Stimulated activated CD4-positive, alpha-beta T cell treated with anti-CD3 and anti-CD28 coated beads, Interleukin-4, amount 100 ng/mL, for 24 hours (primary cell): ENCODE measurements around the gene SHLD3.
"Not testable (repeated sequence)": the region's sequence is repeated elsewhere in the genome, so short reads cannot be mapped to it uniquely, and the experiment has no call there.

Experiments used
- DNase-seq: peaks from one replicate; pipeline ENCODE4 v3.0.0-alpha.2; 2020

Gene SHLD3, protein sequence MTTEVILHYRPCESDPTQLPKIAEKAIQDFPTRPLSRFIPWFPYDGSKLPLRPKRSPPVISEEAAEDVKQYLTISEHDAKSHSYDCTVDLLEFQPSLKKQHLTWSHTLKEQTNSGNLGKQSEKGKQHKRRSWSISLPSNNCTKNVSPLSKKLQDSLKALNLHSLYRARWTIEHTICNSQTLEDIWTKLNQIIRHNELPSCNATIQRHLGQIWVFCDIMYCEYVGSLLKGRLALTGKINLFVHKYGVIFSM

DNA sequence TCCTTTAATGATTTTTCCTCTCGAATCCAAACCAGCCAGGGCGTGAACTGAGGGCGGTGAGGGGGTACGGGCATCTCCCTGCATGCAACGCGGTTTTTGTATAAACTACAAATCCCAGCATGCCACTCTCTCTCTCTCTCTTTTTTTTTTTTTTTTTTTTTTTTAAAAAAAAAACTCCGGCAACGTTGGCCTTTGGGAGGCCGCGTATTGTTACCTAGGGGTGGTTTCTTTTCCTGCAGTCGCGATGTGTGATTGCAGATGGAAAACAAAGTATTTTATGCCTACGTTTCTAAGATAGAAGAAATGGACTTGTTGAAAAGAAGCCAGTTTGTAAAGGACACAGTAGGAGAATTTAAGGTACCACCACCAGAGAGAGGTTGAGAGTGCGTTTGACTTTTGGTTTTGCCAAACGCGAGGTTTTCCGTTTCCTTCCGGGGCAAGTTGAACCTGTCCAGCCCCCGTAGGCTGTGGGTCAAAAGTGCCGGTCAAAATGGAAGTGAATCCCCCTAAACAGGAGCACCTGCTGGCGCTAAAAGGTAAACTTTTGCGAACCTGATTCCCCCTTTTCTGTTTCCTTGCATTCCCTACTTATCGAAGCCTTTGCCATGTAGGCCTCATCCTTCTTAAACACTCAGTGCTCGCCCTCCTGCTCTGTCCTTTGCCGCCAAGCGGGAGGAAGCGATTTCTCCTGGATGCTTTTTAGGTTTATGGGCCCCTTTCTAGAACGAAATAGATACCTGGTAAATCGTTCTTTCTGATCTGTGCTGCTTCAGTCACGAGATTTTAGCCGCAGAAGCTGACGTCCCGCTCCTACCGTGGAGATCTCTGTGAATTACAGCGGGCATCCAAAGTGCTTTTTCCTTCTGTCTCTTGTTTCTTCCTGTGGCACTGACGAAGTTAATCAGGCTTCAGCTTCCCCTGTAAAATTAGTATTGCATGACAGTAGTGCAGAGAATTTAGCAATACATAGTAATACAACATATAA is at the start of gene SHLD3, which contains the start of gene TRAPPC13:
SHLD3 (plus strand) TSS at position 457 of the 985 bp plus-strand sequence. CDS start 4,561 bp downstream, outside the sequence.
TRAPPC13 (plus strand) TSS at position 457 of the 985 bp plus-strand sequence; CDS start at position 491, 34 bp downstream.
- peak; percentile 84 for DNase-seq

DNA sequence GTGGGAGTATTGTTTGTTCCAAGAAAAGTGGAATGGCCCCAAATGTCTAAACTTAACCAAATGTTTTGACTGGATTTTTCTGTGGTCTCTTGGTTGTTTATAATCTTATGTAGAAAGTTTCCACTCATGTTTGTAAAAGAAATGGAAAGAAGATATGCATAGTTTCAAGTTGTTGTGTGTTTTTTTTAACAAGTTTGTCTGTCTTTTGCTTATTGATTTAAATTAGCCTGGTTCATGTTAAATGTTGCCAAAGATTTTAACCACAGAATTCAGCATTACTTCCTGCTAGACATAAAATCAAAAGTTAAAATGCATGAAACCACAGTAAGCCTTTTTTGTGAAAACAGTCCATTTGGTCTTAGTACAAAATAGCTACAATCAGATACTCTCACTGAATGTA is 47.7 kb upstream of the SHLD3 start:
- no peak for DNase-seq

DNA sequence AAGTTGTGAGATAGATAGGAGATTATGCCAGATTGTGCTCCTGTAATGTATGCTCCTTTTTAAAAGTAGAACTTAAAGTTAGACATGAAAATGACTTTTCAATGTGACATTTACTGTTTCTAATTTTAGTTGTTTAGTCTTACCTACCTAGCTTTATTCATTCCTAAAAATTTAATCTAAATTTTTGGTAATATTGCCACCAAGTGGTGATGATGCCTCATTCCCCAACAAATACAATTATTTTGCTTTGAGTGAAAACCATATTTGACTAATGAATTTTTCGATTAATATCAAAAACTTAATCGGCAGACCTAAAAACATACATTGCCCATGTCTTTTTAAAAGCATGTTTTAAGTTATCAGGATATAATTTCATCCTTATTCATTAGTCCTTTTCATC is 36.1 kb upstream of the SHLD3 start:
- DNase-seq, result no peak

DNA sequence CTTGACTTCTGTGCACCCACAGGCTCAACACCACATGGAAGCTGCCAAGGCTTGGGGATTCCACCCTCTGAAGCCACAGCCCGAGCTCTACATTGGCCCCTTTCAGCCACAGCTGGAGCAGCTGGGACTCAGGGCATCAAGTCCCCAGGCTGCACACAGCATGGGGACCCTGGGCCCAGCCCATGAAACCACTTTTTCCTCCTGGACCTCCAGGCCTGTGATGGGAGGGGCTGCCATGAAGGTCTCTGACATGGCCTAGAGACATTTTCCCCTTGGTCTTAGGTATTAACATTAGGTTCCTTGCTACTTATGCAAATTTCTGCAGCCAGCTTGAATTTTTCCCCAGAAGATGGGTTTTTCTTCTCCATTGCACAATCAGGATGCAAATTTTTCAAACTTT is 23.1 kb upstream of the SHLD3 start:
- not testable (repeated sequence) for DNase-seq

DNA sequence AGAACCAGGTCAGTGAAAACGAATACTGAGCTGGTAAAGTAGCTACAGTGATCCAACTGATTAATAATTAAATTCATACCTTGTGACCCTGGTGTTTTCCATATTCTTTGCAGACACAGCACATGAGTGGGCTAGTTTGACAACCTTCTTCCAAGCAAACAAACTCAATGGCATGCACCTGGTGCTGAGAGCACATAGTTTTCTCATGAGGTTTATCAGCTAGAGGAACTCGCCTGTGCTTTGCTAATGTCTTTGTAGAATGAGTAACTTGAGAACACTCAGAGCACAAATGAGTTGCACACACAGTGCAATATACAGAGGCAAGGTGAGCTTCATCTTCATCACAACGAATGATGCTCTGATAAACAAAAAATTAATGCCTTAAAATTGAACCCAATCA is 13.3 kb upstream of the SHLD3 start:
- DNase-seq, result no peak

DNA sequence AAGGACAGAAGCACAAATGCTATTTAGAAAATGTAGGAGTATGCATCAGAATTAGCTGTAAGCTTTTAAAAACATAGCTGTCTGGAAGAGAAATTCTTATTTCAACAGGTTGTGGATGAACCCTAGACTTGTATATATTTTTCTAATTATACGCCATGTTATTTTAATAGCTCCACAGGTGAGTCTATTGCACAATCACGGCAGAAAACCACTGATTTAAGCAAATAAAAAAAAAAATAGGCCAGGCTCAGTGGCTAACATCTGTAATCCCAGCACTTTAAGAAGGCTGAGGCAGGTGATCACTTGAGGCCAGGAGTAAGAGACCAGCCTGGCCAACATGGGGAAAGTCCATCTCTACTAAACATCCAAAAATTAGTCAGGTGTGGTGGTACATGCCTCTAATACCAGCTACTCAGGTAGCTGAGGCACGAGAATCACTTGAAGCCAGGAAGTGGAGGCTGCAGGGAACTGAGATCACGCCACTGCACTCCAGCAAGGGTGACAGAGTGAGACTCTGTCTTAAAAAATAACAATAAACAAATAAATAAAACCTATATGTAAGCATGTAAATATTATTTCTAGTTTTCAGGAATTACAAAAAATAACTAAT is 12.4 kb upstream of the SHLD3 start:
- DNase-seq, result no peak

DNA sequence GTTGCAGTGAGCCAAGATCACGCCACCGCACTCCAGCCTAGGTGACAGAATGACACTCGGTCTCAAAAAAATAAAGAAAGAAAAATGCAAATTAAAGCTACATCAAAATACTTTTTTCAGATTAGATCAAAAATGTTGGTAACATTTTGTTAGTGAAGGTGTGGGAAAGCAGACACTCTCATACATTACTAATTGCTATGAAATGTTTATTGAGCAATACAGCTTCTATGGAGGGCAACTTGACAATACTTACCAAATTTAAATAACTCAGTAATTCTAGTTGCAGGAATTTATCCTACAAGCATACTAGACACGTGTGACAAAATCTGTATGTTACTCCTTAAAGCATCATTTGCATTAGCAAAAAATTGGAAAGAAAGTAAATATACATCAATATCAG is 4.8 kb upstream of the SHLD3 start:
- DNase-seq, result no peak

DNA sequence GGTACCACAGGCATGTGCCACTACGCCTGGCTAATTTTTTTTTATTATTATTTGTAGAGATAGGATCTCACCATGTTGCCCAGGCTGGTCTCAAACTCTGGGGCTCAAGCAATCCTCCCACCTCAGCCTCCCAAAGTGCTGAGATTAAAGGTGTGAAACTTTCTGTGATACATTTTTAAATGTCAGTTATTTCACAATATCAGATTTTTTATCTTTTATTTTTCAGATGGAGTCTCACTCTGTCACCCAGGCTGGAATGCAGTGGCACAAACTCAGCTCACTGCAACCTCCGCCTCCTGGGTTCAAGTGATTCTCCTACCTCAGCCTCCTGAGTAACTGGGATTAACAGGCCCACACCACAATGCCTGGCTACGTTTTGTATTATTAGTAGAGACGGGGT is 2.9 kb upstream of the SHLD3 start:
- DNase-seq, result not testable (repeated sequence)

DNA sequence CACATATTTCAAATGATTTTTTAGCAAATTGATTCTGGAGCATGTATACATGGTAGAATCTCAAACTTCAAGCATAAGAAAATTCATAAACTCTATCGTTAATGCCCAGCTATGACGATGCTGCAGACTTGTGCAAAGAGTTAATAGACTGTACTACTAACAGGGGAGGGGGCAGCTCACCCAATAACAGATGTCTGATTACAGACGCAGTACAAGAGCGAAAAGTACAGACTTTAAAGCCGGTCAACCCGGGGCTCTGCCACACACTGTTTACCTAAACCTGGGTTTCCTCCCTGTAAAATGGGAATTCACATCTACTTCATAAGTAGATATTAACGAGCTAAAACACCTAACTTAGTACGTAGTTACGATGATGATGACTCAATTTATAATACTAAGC is 1.3 kb upstream of the SHLD3 start:
- DNase-seq, result no peak

DNA sequence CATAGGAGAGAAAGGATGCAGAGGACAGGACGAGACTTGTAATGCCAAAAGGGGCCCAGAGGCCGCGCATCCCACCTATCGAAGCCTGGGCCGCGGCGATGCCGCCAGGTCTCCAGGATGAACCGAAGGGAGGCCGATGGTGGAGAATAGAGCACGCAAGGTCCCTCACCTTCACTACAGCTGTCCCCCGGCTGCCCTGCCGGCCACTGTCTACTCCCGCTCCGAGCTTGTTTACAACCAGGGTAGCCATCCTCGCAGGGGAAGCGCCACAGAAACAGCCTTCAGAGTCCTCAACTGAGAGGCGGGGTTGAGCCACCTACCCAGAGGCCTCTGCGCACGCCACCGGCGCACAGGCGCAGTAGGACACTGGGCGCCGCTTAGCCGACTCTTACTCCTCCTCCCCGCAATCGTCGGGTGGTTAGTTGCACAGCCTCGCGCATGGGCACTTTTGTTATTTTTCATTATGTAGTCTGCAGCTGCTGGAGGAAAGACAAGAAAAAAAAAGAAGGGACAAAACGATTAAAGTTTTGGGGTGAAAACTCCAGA is 729 bp upstream of the SHLD3 start, which contains the start of gene TRIM23:
TRIM23 (minus strand) TSS at position 309 of the 546 bp plus-strand sequence; CDS start at position 250, 59 bp downstream.
- peak; percentile 93 for DNase-seq

DNA sequence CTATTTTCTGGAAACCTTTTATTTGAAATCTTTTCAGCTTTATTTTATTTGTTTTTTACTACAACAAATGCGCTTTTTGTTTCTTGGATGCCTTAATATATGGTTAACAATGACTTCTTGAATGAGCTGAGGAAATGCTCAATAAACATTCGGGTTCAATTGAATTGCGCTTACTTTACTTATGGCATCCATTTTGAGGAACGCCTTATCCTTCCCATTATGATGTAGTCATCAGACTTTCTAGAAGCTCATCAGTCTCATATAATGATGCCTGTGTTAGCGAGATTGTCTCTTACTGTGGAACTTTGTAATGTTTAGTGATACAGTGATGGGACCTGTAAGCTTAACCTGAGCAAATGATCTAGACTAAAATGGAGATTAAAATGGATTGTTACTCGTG is 916 bp downstream of the SHLD3 start:
- no peak for DNase-seq

DNA sequence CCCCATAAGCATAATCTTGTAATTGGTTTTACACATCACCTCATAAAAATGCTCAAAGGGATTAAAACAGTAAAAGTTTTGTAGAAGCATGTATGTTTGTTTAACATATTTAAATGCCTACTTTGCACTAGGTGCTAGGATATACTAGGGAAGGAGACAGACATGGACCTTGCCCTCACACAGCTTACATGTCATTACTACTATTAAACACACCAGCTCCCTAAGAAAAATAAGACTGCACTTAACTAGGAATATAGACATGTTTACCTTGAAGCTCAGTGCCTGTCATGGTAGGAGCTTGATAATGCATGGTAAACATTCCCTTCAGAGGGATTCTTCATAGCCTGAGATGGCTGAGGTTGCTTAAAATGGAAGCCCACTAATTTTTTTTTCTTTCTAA is 6.2 kb downstream of the SHLD3 start:
- DNase-seq, result no peak

DNA sequence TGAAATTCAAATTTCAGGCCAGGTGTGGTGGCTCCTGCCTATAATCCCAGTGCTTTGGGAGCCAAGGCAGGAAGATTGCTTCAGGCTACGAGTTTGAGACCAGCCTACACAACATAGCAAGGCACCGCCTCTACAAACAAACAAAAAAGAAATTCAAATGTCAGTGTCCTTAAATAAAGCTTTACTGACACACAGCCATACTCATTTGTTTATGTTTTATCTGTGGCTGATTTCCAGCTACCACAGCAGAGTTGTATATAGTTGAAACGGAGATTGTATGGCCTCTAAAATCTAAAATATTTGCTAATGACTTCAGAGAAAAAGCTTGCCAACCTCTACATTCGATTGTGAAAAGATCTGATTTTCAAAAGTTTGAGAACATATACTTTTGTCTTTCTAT is 15.4 kb downstream of the SHLD3 start:
- no peak for DNase-seq

DNA sequence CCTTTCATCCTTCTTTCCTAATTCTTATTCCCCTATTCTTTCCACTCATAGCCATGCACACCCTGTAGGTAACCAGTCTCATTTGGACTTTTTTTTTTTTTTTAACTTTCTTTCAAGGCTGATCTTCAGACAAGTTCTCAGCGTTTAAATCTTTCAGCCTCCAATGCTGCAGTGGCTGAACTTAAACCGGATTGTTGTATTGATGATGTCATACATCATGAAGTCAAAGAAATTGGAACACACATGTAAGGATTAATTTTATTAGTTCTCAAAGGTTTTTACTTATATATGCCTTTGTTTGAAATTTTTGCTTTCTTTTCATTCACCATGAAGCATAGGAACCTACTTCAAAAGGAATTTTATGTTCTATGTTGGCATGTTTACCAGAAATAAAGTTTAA is 22.1 kb downstream of the SHLD3 start:
- no peak for DNase-seq

DNA sequence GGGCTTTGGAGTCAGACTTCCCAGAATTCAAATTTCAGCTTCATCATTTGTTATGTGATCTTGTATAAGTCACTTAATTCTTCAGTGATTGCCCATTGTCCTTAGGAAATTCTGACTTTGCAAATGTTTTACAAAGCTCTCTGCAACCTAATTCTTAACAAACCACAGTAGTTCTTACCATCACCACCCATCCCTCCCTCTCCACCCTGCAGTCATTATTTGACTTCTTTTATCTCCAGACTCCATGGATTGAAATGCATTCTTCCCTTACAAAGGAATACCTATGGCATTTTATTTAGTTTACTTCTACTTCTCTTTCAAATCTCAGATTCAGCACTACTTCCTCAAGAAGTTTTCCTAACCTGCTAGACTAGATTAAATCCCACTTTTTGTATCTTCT is 23.1 kb downstream of the SHLD3 start:
- no peak for DNase-seq

DNA sequence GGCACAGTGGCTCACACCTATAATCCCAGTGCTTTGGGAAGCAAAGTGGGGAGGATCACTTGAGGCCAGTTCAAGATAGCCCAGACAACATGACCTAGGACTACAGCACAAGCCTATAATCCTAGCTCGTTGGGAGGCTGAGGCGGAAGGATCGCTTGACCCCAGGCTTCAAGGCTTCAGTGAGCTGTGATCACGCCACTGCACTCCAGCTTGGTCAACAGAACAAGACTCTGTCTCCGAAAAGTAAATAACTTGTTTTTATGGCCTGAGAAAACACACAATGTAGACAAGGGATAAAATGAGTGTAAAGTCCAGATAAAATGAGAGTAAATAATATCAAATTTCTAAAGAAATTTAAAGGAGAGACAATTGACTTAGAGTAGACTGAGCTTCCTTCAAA is 26.3 kb downstream of the SHLD3 start:
- DNase-seq, result no peak

DNA sequence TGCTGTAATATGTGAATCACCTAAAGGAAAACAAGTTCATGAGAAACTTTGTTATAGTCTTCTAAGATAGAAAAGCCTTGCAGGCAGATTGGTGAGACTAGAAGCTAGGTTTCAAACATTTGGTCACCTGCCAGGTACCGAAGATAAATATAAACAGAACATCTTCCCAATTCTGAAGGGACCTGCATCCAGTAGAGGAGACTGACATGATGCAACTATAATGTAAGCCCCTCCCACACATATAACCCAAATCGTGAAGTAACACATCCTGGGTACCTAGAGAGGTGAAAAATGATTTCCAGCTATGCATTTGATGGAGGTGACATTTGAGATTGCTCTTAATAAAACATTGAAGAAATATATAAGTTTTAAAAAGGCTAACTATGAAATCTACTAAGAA is 29.9 kb downstream of the SHLD3 start:
- DNase-seq, result no peak

DNA sequence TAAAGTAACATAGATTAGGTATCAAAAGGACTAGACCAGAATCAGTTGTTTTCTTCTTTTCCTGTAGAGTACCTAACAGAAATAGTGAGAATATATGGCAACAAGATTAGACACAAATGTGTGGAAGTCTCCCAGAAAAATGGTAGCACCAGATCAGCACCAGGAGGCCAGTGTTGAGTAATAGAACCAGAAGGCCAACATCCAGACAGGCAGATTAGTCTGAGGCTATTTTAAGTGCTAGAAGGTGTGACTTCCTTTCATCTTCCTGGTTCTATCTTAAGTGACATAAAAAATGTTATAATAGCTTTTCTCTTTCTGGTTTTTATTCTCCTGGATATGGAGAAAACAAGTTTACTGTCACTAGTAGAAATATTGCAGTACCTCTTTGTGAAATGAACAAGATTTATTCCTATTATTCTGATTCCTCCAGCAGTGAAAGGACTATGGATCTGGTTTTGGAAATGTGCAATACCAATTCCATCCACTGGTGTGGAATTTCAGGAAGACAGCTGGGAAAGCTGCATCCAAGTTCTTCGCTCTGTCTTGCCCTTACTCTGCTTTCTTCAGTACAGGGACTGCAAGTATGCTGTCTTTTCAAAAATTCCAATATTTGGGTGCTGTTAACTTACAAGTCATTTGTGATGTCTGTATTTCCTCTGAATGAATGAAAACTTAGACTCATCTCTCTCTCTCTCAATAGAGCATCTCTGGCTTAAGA is 39.1 kb downstream of the SHLD3 start:
- DNase-seq, result no peak

DNA sequence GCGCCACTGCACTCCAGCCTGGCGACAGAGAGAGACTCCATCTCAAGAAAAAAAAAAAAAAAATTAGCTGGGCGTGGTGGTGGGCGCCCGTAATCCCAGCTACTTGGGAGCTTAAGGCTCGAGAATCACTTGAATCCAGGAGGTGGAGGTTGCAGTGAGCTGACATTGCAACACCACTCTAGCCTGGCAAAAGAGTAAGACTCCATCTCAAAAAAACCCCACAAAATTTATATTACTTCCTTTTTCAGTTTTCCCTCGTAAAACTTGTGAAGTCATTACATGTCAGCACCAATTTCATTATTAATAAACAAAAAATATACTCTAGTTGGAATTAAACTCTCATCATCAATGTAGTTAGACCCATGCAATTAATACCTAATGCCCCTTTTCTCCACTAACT is 43.9 kb downstream of the SHLD3 start:
- no peak for DNase-seq

DNA sequence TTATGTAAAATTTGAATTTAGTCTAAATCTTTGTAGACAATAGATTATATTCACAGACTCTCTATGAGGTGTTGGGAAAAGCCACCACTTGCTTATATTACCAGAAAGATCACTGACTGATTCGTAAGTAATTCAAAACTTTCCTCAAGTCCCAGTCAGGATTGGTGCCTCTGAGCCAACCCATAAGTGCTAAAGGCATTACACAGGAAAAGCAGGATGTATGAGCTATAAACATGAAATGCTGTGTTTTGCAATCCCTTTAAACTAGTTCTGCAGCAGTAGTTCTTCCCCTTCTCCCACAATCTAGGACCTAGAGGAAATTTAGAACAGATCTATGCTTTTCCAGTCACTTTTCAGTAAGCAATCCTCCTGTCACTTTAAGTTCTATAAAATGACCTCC is 48.0 kb downstream of the SHLD3 start:
- DNase-seq, result no peak

DNA sequence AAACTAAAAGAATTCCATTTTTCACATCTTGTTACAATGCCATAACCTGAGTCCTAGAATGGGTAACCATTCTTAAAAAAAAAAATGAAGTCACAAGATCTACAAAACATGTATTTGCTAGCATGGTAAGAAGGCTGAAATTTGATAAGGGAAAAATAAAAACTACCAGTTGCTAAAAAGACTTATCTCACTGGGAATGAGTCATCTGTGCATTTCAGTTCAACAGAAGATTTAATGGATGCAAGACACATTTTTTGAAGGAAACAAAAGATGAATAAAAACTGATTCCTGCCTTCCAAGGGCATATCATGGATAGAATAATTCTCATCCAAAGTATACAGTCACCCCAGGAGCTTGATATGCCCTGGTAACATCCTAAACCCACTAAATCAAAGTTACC is 49.9 kb downstream of the SHLD3 start:
- DNase-seq, result no peak

DNA sequence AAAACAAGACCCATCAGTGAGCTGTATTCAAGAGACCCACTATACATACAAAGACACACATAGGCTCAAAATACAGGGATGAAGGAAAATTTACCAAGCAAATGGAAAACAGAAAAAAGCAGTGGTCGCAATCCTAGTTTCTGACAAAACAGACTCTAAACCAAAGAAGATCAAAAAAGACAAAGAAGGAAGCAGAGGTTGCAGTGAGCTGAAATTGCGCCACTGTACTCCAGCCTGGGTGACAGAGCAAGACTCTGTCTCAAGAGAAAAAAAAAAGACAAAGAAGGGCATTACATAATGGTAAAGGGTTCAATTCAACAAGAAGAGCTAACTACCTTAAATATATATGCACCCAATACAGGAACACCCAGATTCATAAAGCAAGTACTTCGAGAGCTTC is 51.2 kb downstream of the SHLD3 start:
- not testable (repeated sequence) for DNase-seq
